Measurements from ENCODE around the gene CAMK2A.

DNA sequence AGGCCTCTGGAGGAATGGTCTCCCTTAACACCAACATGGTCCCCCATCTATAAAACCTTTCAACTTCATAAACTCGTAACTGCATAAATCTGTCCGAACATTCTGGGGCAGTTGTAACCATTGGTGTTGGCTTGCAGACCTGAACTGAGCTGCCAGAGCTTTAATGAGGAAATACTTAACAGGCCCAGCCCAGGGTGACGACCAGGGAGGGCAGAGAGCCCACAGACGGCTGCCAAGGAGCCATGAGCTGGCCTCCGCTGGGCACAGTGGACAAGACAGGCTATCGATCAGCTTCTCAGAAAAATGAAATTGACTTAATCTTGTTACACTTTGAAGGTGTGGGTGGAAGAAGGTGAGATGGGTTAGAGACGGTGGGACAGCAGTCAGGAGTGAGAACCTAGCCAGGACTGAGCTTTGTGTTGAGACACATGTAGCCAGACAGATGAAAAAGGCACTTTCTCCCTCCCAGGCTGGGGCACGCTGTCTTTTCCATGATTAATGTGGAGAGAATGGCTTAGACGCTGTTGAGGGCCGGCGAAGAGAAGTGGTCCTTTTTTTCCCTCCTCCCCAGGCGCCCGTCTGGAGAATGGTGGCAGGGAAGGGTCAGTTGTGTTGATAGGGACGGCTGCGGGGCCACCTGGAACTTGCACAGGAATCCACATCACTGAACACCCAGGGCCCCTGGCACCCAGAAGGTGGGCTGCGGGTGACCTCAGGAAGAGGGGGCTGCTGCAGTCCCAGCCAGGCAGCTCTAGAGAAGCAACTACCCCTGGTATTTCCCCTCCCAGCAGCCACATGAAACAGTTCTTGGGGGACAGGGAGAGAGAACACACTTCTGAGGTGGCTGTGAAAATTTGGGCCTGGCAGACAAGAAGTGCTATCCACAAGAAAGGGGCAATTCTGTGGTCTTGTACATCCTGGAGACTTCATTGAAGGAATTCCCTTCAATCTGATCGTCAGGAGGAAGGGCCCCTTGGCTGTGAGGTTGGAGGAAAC, 40.6 kb upstream of the CAMK2A start:
- no peak for TF ChIP-seq POLR2A (IDR thresholded peaks at IDR 0.05)
- TF ChIP-seq, protein P1, sequence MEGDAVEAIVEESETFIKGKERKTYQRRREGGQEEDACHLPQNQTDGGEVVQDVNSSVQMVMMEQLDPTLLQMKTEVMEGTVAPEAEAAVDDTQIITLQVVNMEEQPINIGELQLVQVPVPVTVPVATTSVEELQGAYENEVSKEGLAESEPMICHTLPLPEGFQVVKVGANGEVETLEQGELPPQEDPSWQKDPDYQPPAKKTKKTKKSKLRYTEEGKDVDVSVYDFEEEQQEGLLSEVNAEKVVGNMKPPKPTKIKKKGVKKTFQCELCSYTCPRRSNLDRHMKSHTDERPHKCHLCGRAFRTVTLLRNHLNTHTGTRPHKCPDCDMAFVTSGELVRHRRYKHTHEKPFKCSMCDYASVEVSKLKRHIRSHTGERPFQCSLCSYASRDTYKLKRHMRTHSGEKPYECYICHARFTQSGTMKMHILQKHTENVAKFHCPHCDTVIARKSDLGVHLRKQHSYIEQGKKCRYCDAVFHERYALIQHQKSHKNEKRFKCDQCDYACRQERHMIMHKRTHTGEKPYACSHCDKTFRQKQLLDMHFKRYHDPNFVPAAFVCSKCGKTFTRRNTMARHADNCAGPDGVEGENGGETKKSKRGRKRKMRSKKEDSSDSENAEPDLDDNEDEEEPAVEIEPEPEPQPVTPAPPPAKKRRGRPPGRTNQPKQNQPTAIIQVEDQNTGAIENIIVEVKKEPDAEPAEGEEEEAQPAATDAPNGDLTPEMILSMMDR (IDR thresholded peaks at IDR 0.05), result no peak

All from Peyer's patch (tissue), 4 donors.